Measurements from ENCODE around the gene SELENOO.

SELENOO gene

GRCh38 chr22:50253941-50254340 lies 53.1 kb downstream of the SELENOO start:
- peaks cover 7% of the 10 kb centered on the region for H3K4me1 ChIP-seq (ENCODE audit: control insufficient read depth, insufficient read depth, low read length, poor library complexity, severe bottlenecking)
- WGBS, 2 experiments (ENCODE audit: insufficient coverage in 2 of 2): 85 to 91% methylated on average over 8 of the region's 8 CpGs
- no peaks in the 10 kb centered on the region for H3K9me3 ChIP-seq (ENCODE audit: control insufficient read depth, low read length)
- H3K27ac ChIP-seq (ENCODE audit: low read depth, low read length, severe bottlenecking): no peak overlapping the region
- H3K4me3 ChIP-seq (ENCODE audit: extremely low read depth, insufficient read depth, low read length, poor library complexity, severe bottlenecking): no peak overlapping the region
- H3K36me3 ChIP-seq (ENCODE audit: control insufficient read depth, insufficient read depth, low read length): peaks cover 29% of the 10 kb centered on the region

DNA sequence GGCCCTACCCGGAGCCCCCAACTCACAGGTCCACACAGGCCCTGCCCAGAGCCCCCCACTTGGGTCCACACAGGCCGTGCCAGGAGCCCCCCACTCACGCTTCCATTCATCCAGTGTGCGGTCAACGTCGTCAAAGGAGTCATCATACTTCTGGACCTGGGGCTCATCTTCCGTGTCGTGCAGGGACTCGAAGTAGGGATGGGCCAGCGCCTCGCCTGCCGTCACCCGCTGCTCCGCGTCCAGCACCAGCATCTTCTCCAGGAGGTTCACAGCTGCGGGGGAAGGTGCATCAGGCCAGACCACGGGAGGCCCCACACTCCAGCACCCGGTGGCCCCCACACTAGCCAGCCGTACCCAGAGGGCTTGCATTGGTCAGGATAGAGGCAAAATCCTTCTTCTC lies 54.3 kb downstream of the SELENOO start:
- Histone ChIP-seq H3K27ac (ENCODE audit: low read depth, low read length, severe bottlenecking) (no peak overlapping the region), H3K9me3 (ENCODE audit: control insufficient read depth, low read length) (no peaks in the 10 kb centered on the region), H3K36me3 (ENCODE audit: control insufficient read depth, insufficient read depth, low read length) (peaks cover 29% of the 10 kb centered on the region), H3K4me1 (ENCODE audit: control insufficient read depth, insufficient read depth, low read length, poor library complexity, severe bottlenecking) (peaks cover 3% of the 10 kb centered on the region), H3K4me3 (ENCODE audit: extremely low read depth, insufficient read depth, low read length, poor library complexity, severe bottlenecking) (no peak overlapping the region)
- WGBS, 2 experiments (ENCODE audit: insufficient coverage in 2 of 2): 89 to 93% methylated on average over 16 to 19 of the region's 19 CpGs

- Histone ChIP-seq H3K36me3 (ENCODE audit: control insufficient read depth, insufficient read depth, low read length) (peaks cover 29% of the 10 kb centered on the region), H3K4me3 (ENCODE audit: extremely low read depth, insufficient read depth, low read length, poor library complexity, severe bottlenecking) (no peak overlapping the region), H3K27ac (ENCODE audit: low read depth, low read length, severe bottlenecking) (no peak overlapping the region), H3K4me1 (ENCODE audit: control insufficient read depth, insufficient read depth, low read length, poor library complexity, severe bottlenecking) (peaks cover 3% of the 10 kb centered on the region), H3K9me3 (ENCODE audit: control insufficient read depth, low read length) (no peaks in the 10 kb centered on the region)
- 96 to 97% methylated on average over 7 to 14 of the region's 17 CpGs for WGBS, 2 experiments (ENCODE audit: insufficient coverage in 2 of 2)
Measured at GRCh38 chr22:50255607-50256006, 54.8 kb downstream of the SELENOO start.

DNA sequence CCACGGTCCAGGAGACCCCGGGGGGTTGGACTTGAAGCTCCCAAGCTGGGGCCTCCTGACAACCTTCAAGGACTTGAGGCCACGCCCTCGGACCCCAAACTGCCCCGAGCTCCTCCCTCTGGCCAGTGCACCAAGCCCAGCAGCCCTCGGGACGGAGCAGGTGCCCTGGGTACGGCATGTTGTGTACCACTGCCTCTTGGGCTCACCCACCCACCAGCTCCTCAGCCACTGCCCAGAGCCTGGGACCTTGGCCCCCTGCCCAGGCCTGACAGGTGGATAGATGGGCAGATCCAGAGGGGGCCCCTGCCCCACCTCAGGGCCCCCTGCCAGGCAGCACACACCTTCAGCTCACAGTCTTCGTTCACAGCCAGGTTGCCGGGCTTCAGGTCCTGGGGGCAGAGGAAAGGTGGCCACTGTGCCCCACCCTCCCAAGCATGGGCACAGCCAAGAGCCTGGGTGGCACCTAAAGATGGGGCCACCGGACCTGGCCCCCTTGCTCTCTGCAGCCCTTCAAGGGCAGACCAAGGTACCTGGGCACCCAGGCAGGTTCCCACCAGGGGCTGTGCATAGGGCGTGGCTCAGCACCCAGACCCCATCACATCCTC lies 55.5 kb downstream of the SELENOO start:
- Histone ChIP-seq H3K36me3 (ENCODE audit: control insufficient read depth, insufficient read depth, low read length) (peaks cover 29% of the 10 kb centered on the region), H3K9me3 (ENCODE audit: control insufficient read depth, low read length) (no peaks in the 10 kb centered on the region), H3K4me3 (ENCODE audit: extremely low read depth, insufficient read depth, low read length, poor library complexity, severe bottlenecking) (no peak overlapping the region), H3K4me1 (ENCODE audit: control insufficient read depth, insufficient read depth, low read length, poor library complexity, severe bottlenecking) (peaks cover 3% of the 10 kb centered on the region), H3K27ac (ENCODE audit: low read depth, low read length, severe bottlenecking) (no peak overlapping the region)
- 96 to 97% methylated on average over 6 to 10 of the region's 12 CpGs for WGBS, 2 experiments (ENCODE audit: insufficient coverage in 2 of 2)

DNA sequence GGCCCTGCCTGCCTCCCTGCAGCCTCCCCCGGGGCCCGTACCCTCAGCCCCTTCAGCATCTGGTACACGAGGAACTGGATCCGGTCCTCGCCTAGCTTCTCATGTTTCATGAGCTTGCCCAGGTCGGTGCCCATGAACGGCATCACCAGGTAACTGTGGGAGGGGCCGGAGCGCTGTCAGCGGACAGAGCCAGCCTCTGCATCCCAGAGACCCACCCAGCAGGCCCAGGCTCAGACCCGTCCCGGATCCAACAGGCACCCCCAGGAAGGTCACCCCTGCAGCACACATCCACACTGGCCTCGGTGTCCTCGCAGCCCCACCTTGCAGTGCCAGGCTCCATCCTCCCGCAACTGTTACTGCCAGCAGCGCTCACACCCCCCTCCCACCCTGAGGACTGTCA lies 56.2 kb downstream of the SELENOO start:
- Histone ChIP-seq H3K36me3 (ENCODE audit: control insufficient read depth, insufficient read depth, low read length) (peaks cover 29% of the 10 kb centered on the region), H3K27ac (ENCODE audit: low read depth, low read length, severe bottlenecking) (no peak overlapping the region)

GRCh38 chr22:50257451-50258360 lies 56.9 kb downstream of the SELENOO start:
- H3K4me1 ChIP-seq (ENCODE audit: control insufficient read depth, insufficient read depth, low read length, poor library complexity, severe bottlenecking): peaks cover 3% of the 10 kb centered on the region
- H3K36me3 ChIP-seq (ENCODE audit: control insufficient read depth, insufficient read depth, low read length): peaks cover 29% of the 10 kb centered on the region
- no peak overlapping the region for H3K4me3 ChIP-seq (ENCODE audit: extremely low read depth, insufficient read depth, low read length, poor library complexity, severe bottlenecking)
- H3K9me3 ChIP-seq (ENCODE audit: control insufficient read depth, low read length): no peaks in the 10 kb centered on the region
- no peak overlapping the region for H3K27ac ChIP-seq (ENCODE audit: low read depth, low read length, severe bottlenecking)
- WGBS, 2 experiments (ENCODE audit: insufficient coverage in 2 of 2): 85 to 86% methylated on average over 28 of the region's 31 CpGs

More for the DNA sequence above, 56.2 kb downstream of the SELENOO start:
- Histone ChIP-seq H3K9me3 (ENCODE audit: control insufficient read depth, low read length) (no peaks in the 10 kb centered on the region), H3K4me3 (ENCODE audit: extremely low read depth, insufficient read depth, low read length, poor library complexity, severe bottlenecking) (no peak overlapping the region), H3K4me1 (ENCODE audit: control insufficient read depth, insufficient read depth, low read length, poor library complexity, severe bottlenecking) (peaks cover 3% of the 10 kb centered on the region)
- WGBS, 2 experiments (ENCODE audit: insufficient coverage in 2 of 2): 92 to 94% methylated on average over 13 to 14 of the region's 16 CpGs

DNA sequence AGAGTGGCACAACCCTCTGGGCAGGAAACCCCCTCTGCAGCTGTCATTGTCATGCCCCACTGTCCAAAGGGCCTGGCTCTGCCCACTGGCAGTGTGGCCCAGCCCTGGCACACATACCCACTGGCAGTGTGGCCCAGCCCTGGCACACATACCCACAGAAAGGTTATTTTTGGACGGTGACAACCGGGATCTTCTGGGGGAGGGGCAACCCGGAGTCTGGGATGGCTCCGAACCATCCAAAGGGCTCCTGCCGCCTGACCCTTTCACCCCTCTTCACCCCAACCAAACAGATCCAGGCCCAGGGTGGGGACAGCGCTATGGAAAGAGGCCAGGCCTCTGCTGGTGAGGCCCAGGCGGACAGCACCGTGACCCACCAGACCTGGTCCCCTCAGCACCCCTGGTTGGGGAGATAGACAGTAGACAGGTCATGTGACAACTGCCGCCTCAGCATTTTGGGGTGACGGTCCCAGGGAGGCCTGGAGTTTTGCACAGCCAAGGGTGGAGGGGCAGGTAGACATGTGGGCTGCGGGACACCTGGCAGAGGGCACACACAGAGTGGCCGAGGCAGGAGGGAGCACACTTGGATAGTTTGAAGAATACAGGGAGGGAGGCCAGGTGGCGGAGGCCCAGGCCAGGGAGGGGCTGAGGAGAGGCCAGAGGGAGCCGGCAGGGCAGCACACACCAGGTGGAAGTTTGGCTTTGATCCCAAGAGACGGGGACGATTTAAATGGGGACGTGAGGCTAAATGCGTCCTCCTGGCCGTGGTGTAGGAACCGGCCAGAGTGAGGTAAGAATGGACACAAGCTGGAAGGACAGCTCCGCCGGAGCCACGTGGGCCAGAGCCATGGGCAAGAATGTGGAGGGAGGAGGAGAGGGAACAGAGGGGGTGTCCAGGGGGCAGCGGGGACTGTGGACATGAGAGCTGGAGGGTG lies 57.8 kb downstream of the SELENOO start:
- H3K36me3 ChIP-seq (ENCODE audit: control insufficient read depth, insufficient read depth, low read length): peaks cover 29% of the 10 kb centered on the region
- no peak overlapping the region for H3K4me3 ChIP-seq (ENCODE audit: extremely low read depth, insufficient read depth, low read length, poor library complexity, severe bottlenecking)
- WGBS, 2 experiments (ENCODE audit: insufficient coverage in 2 of 2): 91 to 94% methylated on average over 19 to 24 of the region's 24 CpGs
- peaks cover 5% of the 10 kb centered on the region for H3K4me1 ChIP-seq (ENCODE audit: control insufficient read depth, insufficient read depth, low read length, poor library complexity, severe bottlenecking)
- H3K27ac ChIP-seq (ENCODE audit: low read depth, low read length, severe bottlenecking): no peak overlapping the region
- no peaks in the 10 kb centered on the region for H3K9me3 ChIP-seq (ENCODE audit: control insufficient read depth, low read length)

- peaks cover 5% of the 10 kb centered on the region for H3K4me1 ChIP-seq (ENCODE audit: control insufficient read depth, insufficient read depth, low read length, poor library complexity, severe bottlenecking)
- H3K9me3 ChIP-seq (ENCODE audit: control insufficient read depth, low read length): no peaks in the 10 kb centered on the region
- WGBS, 2 experiments (ENCODE audit: insufficient coverage in 2 of 2): 93 to 96% methylated on average over 14 of the region's 15 CpGs
- H3K36me3 ChIP-seq (ENCODE audit: control insufficient read depth, insufficient read depth, low read length): peaks cover 29% of the 10 kb centered on the region
- no peak overlapping the region for H3K27ac ChIP-seq (ENCODE audit: low read depth, low read length, severe bottlenecking)
- no peak overlapping the region for H3K4me3 ChIP-seq (ENCODE audit: extremely low read depth, insufficient read depth, low read length, poor library complexity, severe bottlenecking)
Measured at GRCh38 chr22:50259302-50259701, 58.5 kb downstream of the SELENOO start.

GRCh38 chr22:50260434-50260800 lies 59.6 kb downstream of the SELENOO start:
- WGBS, 2 experiments (ENCODE audit: insufficient coverage in 2 of 2): 71 to 74% methylated on average over 4 of the region's 11 CpGs
- peaks cover 20% of the 10 kb centered on the region for H3K36me3 ChIP-seq (ENCODE audit: control insufficient read depth, insufficient read depth, low read length)
- H3K4me3 ChIP-seq (ENCODE audit: extremely low read depth, insufficient read depth, low read length, poor library complexity, severe bottlenecking): peak overlapping the region; percentile 52
- H3K4me1 ChIP-seq (ENCODE audit: control insufficient read depth, insufficient read depth, low read length, poor library complexity, severe bottlenecking): peaks cover 5% of the 10 kb centered on the region
- H3K9me3 ChIP-seq (ENCODE audit: control insufficient read depth, low read length): no peaks in the 10 kb centered on the region
- no peak overlapping the region for H3K27ac ChIP-seq (ENCODE audit: low read depth, low read length, severe bottlenecking)

- peaks cover 16% of the 10 kb centered on the region for H3K36me3 ChIP-seq (ENCODE audit: control insufficient read depth, insufficient read depth, low read length)
- no peaks in the 10 kb centered on the region for H3K9me3 ChIP-seq (ENCODE audit: control insufficient read depth, low read length)
- peak overlapping the region; percentile 52 for H3K4me3 ChIP-seq (ENCODE audit: extremely low read depth, insufficient read depth, low read length, poor library complexity, severe bottlenecking)
- peaks cover 5% of the 10 kb centered on the region for H3K4me1 ChIP-seq (ENCODE audit: control insufficient read depth, insufficient read depth, low read length, poor library complexity, severe bottlenecking)
- WGBS, 2 experiments (ENCODE audit: insufficient coverage in 2 of 2): 1% methylated on average over 52 to 81 of the region's 92 CpGs
- no peak overlapping the region for H3K27ac ChIP-seq (ENCODE audit: low read depth, low read length, severe bottlenecking)
Measured at GRCh38 chr22:50260801-50261614, 60.2 kb downstream of the SELENOO start.
